ENCODE measurements around the gene MAB21L1. TPM values are rescaled to one million over a fixed set of nuclear protein-coding genes. Genes with fewer than 3 reads are reported as not detected.

MAB21L1 gene
- total and polyA plus RNA-seq, 2 of the 8 experiments (the other 6 are each of a cell fraction or from before 2014, with no cell fraction given) = not detected

- TF ChIP-seq GTF2F1 (IDR thresholded peaks at IDR 0.05; ENCODE audit: borderline replicate concordance, low read depth, low read length) (no peak), USF2 (IDR thresholded peaks at IDR 0.05; ENCODE audit: low read length) (no peak), SP4 (IDR thresholded peaks at IDR 0.05; ENCODE audit: low read length) (no peak)
These were observed 26.7 kb downstream of the MAB21L1 start (continued) for GRCh38 chr13:35449821-35450220.

Measured in H1 (cell line).